Astrocyte (in vitro differentiated cells and primary cell): ENCODE measurements around the gene AP4B1. TPM values are rescaled to one million over a fixed set of nuclear protein-coding genes. Genes with fewer than 3 reads are reported as not detected.

Experiments
- DNase-seq: peaks from one replicate; pipeline ENCODE4 v3.0.0-alpha.2; 2010; ENCODE audit warnings: low read depth
- FAIRE-seq: peaks from 2 replicates; lab custom pipeline; 2011; peaks lifted over from hg19 to GRCh38; lab: Jason Lieb, UNC
- H2AFZ ChIP-seq: 2 replicates; pipeline ENCODE4 v1.6.0; 2012; ENCODE audit warnings: low read depth, low read length, inconsistent platforms
- H3K27ac ChIP-seq: 2 replicates; pipeline ENCODE4 v1.5.1; 2011; ENCODE audit warnings: low read depth, low read length, inconsistent platforms
- H3K27me3 ChIP-seq: 2 replicates; pipeline ENCODE4 v1.6.0; 2011; ENCODE audit warnings: low read length, inconsistent platforms; ENCODE audit not compliant: insufficient read depth
- H3K36me3 ChIP-seq: 2 replicates; pipeline ENCODE4 v1.5.1; 2011; ENCODE audit warnings: low read length, inconsistent platforms; ENCODE audit not compliant: insufficient read depth
- H3K4me1 ChIP-seq: 2 replicates; pipeline ENCODE4 v1.5.1; 2011; ENCODE audit warnings: low read length, inconsistent platforms; ENCODE audit not compliant: insufficient read depth
- H3K4me2 ChIP-seq: 2 replicates; pipeline ENCODE4 v1.6.0; 2012; ENCODE audit warnings: low read length, inconsistent platforms
- H3K4me3 ChIP-seq: 2 replicates; pipeline ENCODE4 v1.5.1; 2011; ENCODE audit warnings: low read depth, mild to moderate bottlenecking, low read length, inconsistent platforms; ENCODE audit not compliant: insufficient read depth
- H3K79me2 ChIP-seq: 2 replicates; pipeline ENCODE4 v1.6.0; 2012; ENCODE audit warnings: mild to moderate bottlenecking, low read length, inconsistent platforms; ENCODE audit not compliant: insufficient read depth
- H3K9ac ChIP-seq: 2 replicates; pipeline ENCODE4 v1.6.0; 2012; ENCODE audit warnings: mild to moderate bottlenecking, low read length, inconsistent platforms
- H3K9me3 ChIP-seq: 2 replicates; pipeline ENCODE4 v1.5.1; 2012; ENCODE audit warnings: low read depth, mild to moderate bottlenecking, low read length, inconsistent platforms; ENCODE audit not compliant: insufficient read depth
- H4K20me1 ChIP-seq: 2 replicates; pipeline ENCODE4 v1.6.0; 2012; ENCODE audit warnings: low read length, inconsistent platforms; ENCODE audit not compliant: insufficient read depth
- H3K27ac Mint-ChIP-seq: one replicate; pipeline ENCODE4 v1.8.0; 2021; ENCODE audit warnings: mild to moderate bottlenecking, mixed read lengths; ENCODE audit not compliant: unreplicated experiment
- H3K27me3 Mint-ChIP-seq: one replicate; pipeline ENCODE4 v1.8.0; 2021; ENCODE audit warnings: low read depth, mixed read lengths; ENCODE audit not compliant: unreplicated experiment
- H3K36me3 Mint-ChIP-seq: one replicate; pipeline ENCODE4 v1.8.0; 2021; ENCODE audit warnings: low read depth, mixed read lengths; ENCODE audit not compliant: unreplicated experiment
- H3K4me1 Mint-ChIP-seq: one replicate; pipeline ENCODE4 v1.8.0; 2021; ENCODE audit warnings: low read depth, mixed read lengths; ENCODE audit not compliant: unreplicated experiment
- H3K4me3 Mint-ChIP-seq: one replicate; pipeline ENCODE4 v1.8.0; 2021; ENCODE audit warnings: mild to moderate bottlenecking, moderate library complexity, mixed read lengths; ENCODE audit not compliant: unreplicated experiment
- H3K9me3 Mint-ChIP-seq: one replicate; pipeline ENCODE4 v1.8.0; 2021; ENCODE audit warnings: mild to moderate bottlenecking, mixed read lengths; ENCODE audit not compliant: unreplicated experiment
- EZH2 ChIP-seq: IDR thresholded peaks from 2 replicates; pipeline ENCODE4 v1.6.1; 2012; ENCODE audit warnings: mild to moderate bottlenecking, low read length, inconsistent platforms; ENCODE audit not compliant: insufficient read depth
- total RNA-seq: library from RNA; stranded (reverse); gene quantifications from 2 replicates; pipeline ENCODE4 v1.2.1, GENCODE V29; 2021
- TF ChIP-seq, protein P1 (sequence below): IDR thresholded peaks from 2 replicates; pipeline ENCODE4 v1.5.1; 2011; ENCODE audit warnings: low read depth, mild to moderate bottlenecking, inconsistent platforms, low read length, moderate library complexity; ENCODE audit not compliant: insufficient read depth

The AP4B1 gene
- total RNA-seq, 1 donor from 2014 or later = 14.9 TPM

DNA sequence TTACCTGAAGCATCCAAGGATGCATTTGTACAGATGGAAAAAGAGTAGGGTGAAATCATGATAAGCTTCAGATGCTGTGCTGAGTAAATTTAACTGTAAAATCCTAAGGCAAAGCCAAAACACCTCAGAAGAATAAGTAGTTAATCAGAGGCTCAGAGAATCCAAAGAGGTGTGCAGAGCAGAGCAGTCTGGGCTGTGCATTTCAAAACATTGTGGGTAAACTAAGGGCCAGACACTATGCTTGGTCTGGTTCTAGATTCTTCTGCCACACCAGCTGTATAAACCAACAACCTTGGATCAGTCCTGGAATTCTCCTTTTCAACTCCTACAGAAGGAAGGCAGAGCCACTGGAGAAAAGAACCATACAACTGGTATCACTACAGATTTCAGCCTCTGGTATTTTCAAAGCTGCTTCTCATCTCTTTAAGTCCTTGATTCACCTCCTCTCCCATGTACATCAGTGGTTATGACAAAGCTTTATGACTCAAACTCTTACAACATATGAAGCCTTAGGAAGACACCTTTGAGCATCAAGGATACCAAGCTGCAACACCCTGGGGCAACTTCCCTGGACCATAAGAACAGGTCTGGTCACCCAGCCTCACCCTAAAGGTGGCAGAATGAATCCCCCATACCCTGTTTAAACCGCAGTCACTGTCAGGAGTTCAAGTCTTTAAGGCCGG, 12.9 kb upstream of the AP4B1 start:
- no peak overlapping the region for H2AFZ ChIP-seq

GRCh38 chr1:113916974-113917373, 12.4 kb upstream of the AP4B1 start:
- peaks cover 6% of the 10 kb centered on the region for H3K27me3 Mint-ChIP-seq
- FAIRE-seq = no peak

More for the DNA sequence above, 12.9 kb upstream of the AP4B1 start:
- no peaks in the 10 kb centered on the region for H3K9me3 Mint-ChIP-seq
- TF ChIP-seq EZH2 = no peak
- TF ChIP-seq, protein P1, sequence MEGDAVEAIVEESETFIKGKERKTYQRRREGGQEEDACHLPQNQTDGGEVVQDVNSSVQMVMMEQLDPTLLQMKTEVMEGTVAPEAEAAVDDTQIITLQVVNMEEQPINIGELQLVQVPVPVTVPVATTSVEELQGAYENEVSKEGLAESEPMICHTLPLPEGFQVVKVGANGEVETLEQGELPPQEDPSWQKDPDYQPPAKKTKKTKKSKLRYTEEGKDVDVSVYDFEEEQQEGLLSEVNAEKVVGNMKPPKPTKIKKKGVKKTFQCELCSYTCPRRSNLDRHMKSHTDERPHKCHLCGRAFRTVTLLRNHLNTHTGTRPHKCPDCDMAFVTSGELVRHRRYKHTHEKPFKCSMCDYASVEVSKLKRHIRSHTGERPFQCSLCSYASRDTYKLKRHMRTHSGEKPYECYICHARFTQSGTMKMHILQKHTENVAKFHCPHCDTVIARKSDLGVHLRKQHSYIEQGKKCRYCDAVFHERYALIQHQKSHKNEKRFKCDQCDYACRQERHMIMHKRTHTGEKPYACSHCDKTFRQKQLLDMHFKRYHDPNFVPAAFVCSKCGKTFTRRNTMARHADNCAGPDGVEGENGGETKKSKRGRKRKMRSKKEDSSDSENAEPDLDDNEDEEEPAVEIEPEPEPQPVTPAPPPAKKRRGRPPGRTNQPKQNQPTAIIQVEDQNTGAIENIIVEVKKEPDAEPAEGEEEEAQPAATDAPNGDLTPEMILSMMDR = no peak
- H3K4me1 Mint-ChIP-seq = peaks cover 8% of the 10 kb centered on the region
- H3K27ac ChIP-seq = no peak overlapping the region
- DNase-seq = no peak
- no peaks in the 10 kb centered on the region for H3K36me3 ChIP-seq
- no peaks in the 10 kb centered on the region for H3K36me3 Mint-ChIP-seq
- peaks cover 3% of the 10 kb centered on the region for H3K4me1 ChIP-seq
- H3K27ac Mint-ChIP-seq = no peak overlapping the region
- H3K9ac ChIP-seq = no peak overlapping the region
- H3K4me3 ChIP-seq = no peak overlapping the region
- H3K4me3 Mint-ChIP-seq = no peak overlapping the region
- no peaks in the 10 kb centered on the region for H4K20me1 ChIP-seq
- H3K79me2 ChIP-seq = no peaks in the 10 kb centered on the region
- H3K27me3 ChIP-seq = peaks cover 3% of the 10 kb centered on the region
- no peaks in the 10 kb centered on the region for H3K9me3 ChIP-seq
- peaks cover 8% of the 10 kb centered on the region for H3K27me3 Mint-ChIP-seq
- no peak overlapping the region for H3K4me2 ChIP-seq
- FAIRE-seq = no peak

More at GRCh38 chr1:113916974-113917373, 12.4 kb upstream of the AP4B1 start:
- Histone ChIP-seq H3K4me3 (no peak overlapping the region), H3K4me1 (peaks cover 3% of the 10 kb centered on the region), H3K36me3 (peaks cover 5% of the 10 kb centered on the region), H4K20me1 (no peaks in the 10 kb centered on the region), H3K4me2 (no peak overlapping the region), H3K79me2 (no peaks in the 10 kb centered on the region), H2AFZ (no peak overlapping the region), H3K27ac (no peak overlapping the region), H3K27me3 (no peaks in the 10 kb centered on the region), H3K9ac (no peak overlapping the region), H3K9me3 (no peaks in the 10 kb centered on the region)
- TF ChIP-seq EZH2 = no peak
- TF ChIP-seq, protein P1 = no peak
- H3K36me3 Mint-ChIP-seq = peaks cover under 1% of the 10 kb centered on the region
- no peak overlapping the region for H3K27ac Mint-ChIP-seq
- H3K4me1 Mint-ChIP-seq = peaks cover 10% of the 10 kb centered on the region
- H3K9me3 Mint-ChIP-seq = no peaks in the 10 kb centered on the region
- H3K4me3 Mint-ChIP-seq = no peak overlapping the region
- DNase-seq = no peak
